Osteocyte (in vitro differentiated cells): ENCODE measurements around the gene ASB8. TPM values are rescaled to one million over a fixed set of nuclear protein-coding genes. Genes with fewer than 3 reads are reported as not detected.
A peak's percentile ranks its signal among the peaks of the same experiment; 100 is the strongest.

Source experiments
- DNase-seq: peaks from one replicate; pipeline ENCODE4 v3.0.0; 2021; ENCODE audit warnings: mixed read lengths; ENCODE audit not compliant: unreplicated experiment; ENCODE audit errors: extremely low spot score
- H3K27ac Mint-ChIP-seq: one replicate; pipeline ENCODE4 v1.8.0; 2021; ENCODE audit warnings: mild to moderate bottlenecking, mixed read lengths; ENCODE audit not compliant: unreplicated experiment
- H3K27me3 Mint-ChIP-seq: one replicate; pipeline ENCODE4 v1.8.0; 2021; ENCODE audit warnings: mixed read lengths; ENCODE audit not compliant: unreplicated experiment
- H3K36me3 Mint-ChIP-seq: one replicate; pipeline ENCODE4 v1.8.0; 2021; ENCODE audit warnings: mixed read lengths; ENCODE audit not compliant: unreplicated experiment
- H3K4me1 Mint-ChIP-seq: one replicate; pipeline ENCODE4 v1.8.0; 2021; ENCODE audit warnings: mixed read lengths; ENCODE audit not compliant: unreplicated experiment
- H3K4me3 Mint-ChIP-seq: one replicate; pipeline ENCODE4 v1.8.0; 2021; ENCODE audit warnings: mild to moderate bottlenecking, moderate library complexity, mixed read lengths; ENCODE audit not compliant: unreplicated experiment
- H3K9me3 Mint-ChIP-seq: one replicate; pipeline ENCODE4 v1.8.0; 2021; ENCODE audit warnings: mixed read lengths; ENCODE audit not compliant: unreplicated experiment
- total RNA-seq: library from RNA; stranded (reverse); gene quantifications from 2 replicates; pipeline ENCODE4 v1.2.1, GENCODE V29; 2021
- TF ChIP-seq, protein P1 (sequence below): fragments of 200-600 bp; sonication (generic); IDR thresholded peaks from 2 replicates; pipeline ENCODE4 v1.5.0; 2021; ENCODE audit warnings: antibody characterized with exemption, mild to moderate bottlenecking, moderate library complexity

ASB8 gene
- total RNA-seq, 1 donor from 2014 or later: 34.4 TPM

DNA sequence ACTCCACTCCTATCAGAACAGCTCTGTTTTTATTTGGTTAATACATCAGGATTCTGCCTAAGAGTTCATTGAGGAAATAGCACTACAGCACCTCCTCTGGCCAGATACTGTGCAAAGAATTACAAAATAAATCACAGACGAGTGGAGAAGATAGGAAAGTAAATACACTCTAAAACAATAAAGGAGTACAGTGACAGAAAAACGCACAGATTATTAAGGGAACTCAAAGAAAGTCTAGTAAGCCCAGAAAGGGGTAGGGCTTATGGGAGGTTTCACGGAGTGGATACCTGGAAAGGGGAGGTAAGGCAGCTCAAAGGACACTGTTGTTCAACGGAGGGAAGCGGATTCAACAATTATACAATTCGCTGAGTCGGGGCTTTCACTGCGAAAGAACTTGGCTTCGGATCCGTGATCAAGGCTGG lies 40.2 kb upstream of the ASB8 start:
- peak overlapping the region; percentile 71 for H3K4me3 Mint-ChIP-seq
- no peak for DNase-seq
- peaks cover 39% of the 10 kb centered on the region for H3K27me3 Mint-ChIP-seq
- H3K9me3 Mint-ChIP-seq: no peaks in the 10 kb centered on the region
- TF ChIP-seq, protein P1, sequence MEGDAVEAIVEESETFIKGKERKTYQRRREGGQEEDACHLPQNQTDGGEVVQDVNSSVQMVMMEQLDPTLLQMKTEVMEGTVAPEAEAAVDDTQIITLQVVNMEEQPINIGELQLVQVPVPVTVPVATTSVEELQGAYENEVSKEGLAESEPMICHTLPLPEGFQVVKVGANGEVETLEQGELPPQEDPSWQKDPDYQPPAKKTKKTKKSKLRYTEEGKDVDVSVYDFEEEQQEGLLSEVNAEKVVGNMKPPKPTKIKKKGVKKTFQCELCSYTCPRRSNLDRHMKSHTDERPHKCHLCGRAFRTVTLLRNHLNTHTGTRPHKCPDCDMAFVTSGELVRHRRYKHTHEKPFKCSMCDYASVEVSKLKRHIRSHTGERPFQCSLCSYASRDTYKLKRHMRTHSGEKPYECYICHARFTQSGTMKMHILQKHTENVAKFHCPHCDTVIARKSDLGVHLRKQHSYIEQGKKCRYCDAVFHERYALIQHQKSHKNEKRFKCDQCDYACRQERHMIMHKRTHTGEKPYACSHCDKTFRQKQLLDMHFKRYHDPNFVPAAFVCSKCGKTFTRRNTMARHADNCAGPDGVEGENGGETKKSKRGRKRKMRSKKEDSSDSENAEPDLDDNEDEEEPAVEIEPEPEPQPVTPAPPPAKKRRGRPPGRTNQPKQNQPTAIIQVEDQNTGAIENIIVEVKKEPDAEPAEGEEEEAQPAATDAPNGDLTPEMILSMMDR: peak; percentile 50
- H3K27ac Mint-ChIP-seq: peak overlapping the region; percentile 70
- no peaks in the 10 kb centered on the region for H3K36me3 Mint-ChIP-seq
- peaks cover 11% of the 10 kb centered on the region for H3K4me1 Mint-ChIP-seq

- Mint-ChIP-seq H3K27ac (no peak overlapping the region), H3K36me3 (no peaks in the 10 kb centered on the region), H3K27me3 (peaks cover 48% of the 10 kb centered on the region), H3K4me3 (no peak overlapping the region), H3K4me1 (peaks cover 11% of the 10 kb centered on the region), H3K9me3 (no peaks in the 10 kb centered on the region)
- no peak for DNase-seq
- TF ChIP-seq, protein P1: no peak
These were observed 37.5 kb upstream of the ASB8 start for GRCh38 chr12:48194799-48195201.

- Mint-ChIP-seq H3K27me3 (peaks cover 59% of the 10 kb centered on the region), H3K9me3 (no peaks in the 10 kb centered on the region), H3K4me1 (peaks cover 11% of the 10 kb centered on the region)
These were observed 36.3 kb upstream of the ASB8 start for GRCh38 chr12:48193623-48194022.

DNA sequence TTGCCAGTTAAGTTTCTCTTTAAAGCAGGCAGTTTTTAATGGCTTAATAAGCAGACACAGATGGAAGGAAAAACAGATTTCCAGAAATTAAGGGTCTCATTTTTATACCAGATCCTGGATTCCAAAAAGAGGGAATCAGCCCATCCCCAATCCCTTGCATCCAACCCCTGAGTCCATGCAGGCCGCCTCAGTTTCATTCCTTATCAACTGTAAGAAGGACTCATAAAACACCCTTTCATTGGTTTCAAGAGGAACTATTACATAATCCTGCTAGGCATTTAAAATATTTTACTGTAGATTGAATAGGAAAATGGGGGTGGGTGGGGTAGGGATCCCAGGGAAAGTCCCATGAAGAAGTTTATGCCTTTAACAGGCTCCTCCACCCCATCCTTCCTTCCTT lies 35.5 kb upstream of the ASB8 start:
- no peak overlapping the region for H3K4me3 Mint-ChIP-seq
- peaks cover 66% of the 10 kb centered on the region for H3K27me3 Mint-ChIP-seq
- H3K36me3 Mint-ChIP-seq: no peaks in the 10 kb centered on the region
- H3K4me1 Mint-ChIP-seq: peaks cover 6% of the 10 kb centered on the region
- TF ChIP-seq, protein P1: no peak
- H3K27ac Mint-ChIP-seq: no peak overlapping the region
- H3K9me3 Mint-ChIP-seq: no peaks in the 10 kb centered on the region
- no peak for DNase-seq

More at GRCh38 chr12:48193623-48194022, 36.3 kb upstream of the ASB8 start:
- TF ChIP-seq, protein P1: no peak
- Mint-ChIP-seq H3K27ac (no peak overlapping the region), H3K4me3 (no peak overlapping the region), H3K36me3 (no peaks in the 10 kb centered on the region)
- DNase-seq: no peak

GRCh38 chr12:48191096-48191495 lies 33.8 kb upstream of the ASB8 start:
- H3K9me3 Mint-ChIP-seq: no peaks in the 10 kb centered on the region
- H3K4me3 Mint-ChIP-seq: no peak overlapping the region
- H3K27ac Mint-ChIP-seq: no peak overlapping the region
- no peaks in the 10 kb centered on the region for H3K36me3 Mint-ChIP-seq
- TF ChIP-seq, protein P1: no peak
- no peak for DNase-seq
- H3K4me1 Mint-ChIP-seq: no peaks in the 10 kb centered on the region
- H3K27me3 Mint-ChIP-seq: peaks cover 82% of the 10 kb centered on the region
